H9 (cell line): ENCODE measurements around the gene TXNL4A. TPM values are rescaled to one million over a fixed set of nuclear protein-coding genes. Genes with fewer than 3 reads are reported as not detected.

ENCODE experiments used
- DNase-seq: peaks from one replicate; pipeline ENCODE4 v3.0.0-alpha.2; 2017
- H2AFZ ChIP-seq: one replicate; pipeline ENCODE4 v1.6.1; 2013; ENCODE audit warnings: mild to moderate bottlenecking, low read length, control low read depth, moderate library complexity
- H2AK5ac ChIP-seq: 2 replicates; pipeline ENCODE4 v1.6.1; 2013; ENCODE audit warnings: low read length, control low read depth, mixed read lengths; ENCODE audit not compliant: insufficient read length
- H2BK120ac ChIP-seq: one replicate; pipeline ENCODE4 v1.6.1; 2013; ENCODE audit warnings: low read depth, mild to moderate bottlenecking, low read length, control low read depth, inconsistent platforms; ENCODE audit not compliant: poor library complexity, severe bottlenecking
- H2BK12ac ChIP-seq: 2 replicates; pipeline ENCODE4 v1.6.1; 2013; ENCODE audit warnings: low read length, control low read depth, mixed read lengths, low read depth; ENCODE audit not compliant: insufficient read length
- H2BK15ac ChIP-seq: 2 replicates; pipeline ENCODE4 v1.6.1; 2013; ENCODE audit warnings: low read depth, low read length, control low read depth
- H2BK20ac ChIP-seq: one replicate; pipeline ENCODE4 v1.6.1; 2013; ENCODE audit warnings: low read depth, mild to moderate bottlenecking, low read length, control low read depth, inconsistent platforms; ENCODE audit not compliant: poor library complexity, severe bottlenecking
- H2BK5ac ChIP-seq: 2 replicates; pipeline ENCODE4 v1.6.1; 2013; ENCODE audit warnings: low read length, control low read depth, mixed read lengths; ENCODE audit not compliant: insufficient read length
- H3K14ac ChIP-seq: 2 replicates; pipeline ENCODE4 v1.6.1; 2013; ENCODE audit warnings: low read length, control low read depth; ENCODE audit not compliant: insufficient read depth
- H3K18ac ChIP-seq: 2 replicates; pipeline ENCODE4 v1.6.1; 2013; ENCODE audit warnings: low read depth, mild to moderate bottlenecking, mixed read lengths, low read length, control low read depth; ENCODE audit not compliant: insufficient read length
- H3K23ac ChIP-seq: 2 replicates; pipeline ENCODE4 v1.6.1; 2013; ENCODE audit warnings: low read length, control low read depth, mixed read lengths, low read depth; ENCODE audit not compliant: insufficient read length
- H3K23me2 ChIP-seq: 2 replicates; pipeline ENCODE4 v1.6.1; 2013; ENCODE audit warnings: low read depth, mild to moderate bottlenecking, mixed read lengths, low read length, control low read depth; ENCODE audit not compliant: insufficient read length, poor library complexity, severe bottlenecking
- H3K27ac ChIP-seq: 2 replicates; pipeline ENCODE4 v1.5.1; 2013; ENCODE audit warnings: low read length, control low read depth, mixed read lengths, low read depth; ENCODE audit not compliant: insufficient read length
- H3K27me3 ChIP-seq: 2 replicates; pipeline ENCODE4 v1.6.1; 2013; ENCODE audit warnings: low read length, control low read depth, inconsistent platforms; ENCODE audit not compliant: insufficient read depth
- H3K4ac ChIP-seq: 2 replicates; pipeline ENCODE4 v1.6.1; 2013; ENCODE audit warnings: low read depth, mild to moderate bottlenecking, control low read depth, inconsistent platforms, low read length, moderate library complexity
- H3K4me1 ChIP-seq: 2 replicates; pipeline ENCODE4 v1.6.1; 2013; ENCODE audit warnings: low read length, control low read depth, inconsistent platforms; ENCODE audit not compliant: insufficient read depth
- H3K4me2 ChIP-seq: 2 replicates; pipeline ENCODE4 v1.6.1; 2013; ENCODE audit warnings: low read length, control low read depth, mixed read lengths; ENCODE audit not compliant: insufficient read length, insufficient read depth
- H3K56ac ChIP-seq: 2 replicates; pipeline ENCODE4 v1.6.1; 2013; ENCODE audit warnings: low read depth, mild to moderate bottlenecking, mixed read lengths, low read length, control low read depth; ENCODE audit not compliant: insufficient read length
- H3K79me1 ChIP-seq: 2 replicates; pipeline ENCODE4 v1.6.1; 2013; ENCODE audit warnings: low read depth, mild to moderate bottlenecking, moderate library complexity, low read length, control low read depth, inconsistent platforms; ENCODE audit not compliant: insufficient read depth, poor library complexity, severe bottlenecking
- H3K79me2 ChIP-seq: 2 replicates; pipeline ENCODE4 v1.6.1; 2013; ENCODE audit warnings: low read length, control low read depth, inconsistent platforms; ENCODE audit not compliant: insufficient read depth
- H3K9ac ChIP-seq: 2 replicates; pipeline ENCODE4 v1.6.1; 2013; ENCODE audit warnings: low read length, control low read depth, mixed read lengths; ENCODE audit not compliant: insufficient read length; ENCODE audit errors: extremely low read depth
- H3K9me3 ChIP-seq: one replicate; pipeline ENCODE4 v1.6.1; 2013; ENCODE audit warnings: low read depth, low read length, inconsistent platforms; ENCODE audit not compliant: control insufficient read depth
- H3T11ph ChIP-seq: one replicate; pipeline ENCODE4 v1.6.1; 2013; ENCODE audit warnings: mild to moderate bottlenecking, low read length, control low read depth, inconsistent platforms
- H4K20me1 ChIP-seq: one replicate; pipeline ENCODE4 v1.6.1; 2013; ENCODE audit not compliant: control insufficient read depth, insufficient read length, insufficient read depth
- H4K5ac ChIP-seq: 2 replicates; pipeline ENCODE4 v1.6.1; 2013; ENCODE audit warnings: low read depth, mild to moderate bottlenecking, mixed read lengths, low read length, control low read depth; ENCODE audit not compliant: insufficient read length
- H4K8ac ChIP-seq: replicated peaks from 2 replicates; pipeline ENCODE4 v1.6.1; 2013; ENCODE audit warnings: low read length, control low read depth, mixed read lengths, low read depth; ENCODE audit not compliant: insufficient read length
- H4K91ac ChIP-seq: 2 replicates; pipeline ENCODE4 v1.6.1; 2013; ENCODE audit warnings: low read depth, mild to moderate bottlenecking, moderate library complexity, mixed read lengths, low read length, control low read depth; ENCODE audit not compliant: insufficient read length
- H3K27ac Mint-ChIP-seq, 3 experiments: 2 replicates in 2 of 3; 3 replicates in 1 of 3; pipeline ENCODE4 v1.8.0; 2020 to 2021; ENCODE audit warnings: mixed read lengths in 3 of 3, mild to moderate bottlenecking in 1 of 3, moderate library complexity in 1 of 3
- H3K27me3 Mint-ChIP-seq: 2 replicates; pipeline ENCODE4 v1.8.0; 2021; ENCODE audit warnings: low read depth, mild to moderate bottlenecking, moderate library complexity, mixed read lengths
- H3K36me3 Mint-ChIP-seq, 3 experiments: 2 replicates in 2 of 3; 3 replicates in 1 of 3; pipeline ENCODE4 v1.8.0; 2020 to 2021; ENCODE audit warnings: low read depth in 3 of 3, mixed read lengths in 3 of 3; ENCODE audit not compliant: insufficient read depth in 1 of 3
- H3K4me1 Mint-ChIP-seq, 2 experiments: 2 replicates each; pipeline ENCODE4 v1.8.0; 2020; ENCODE audit warnings: mixed read lengths in 2 of 2
- H3K4me3 Mint-ChIP-seq, 2 experiments: 2 replicates in 1 of 2; 3 replicates in 1 of 2; pipeline ENCODE4 v1.8.0; 2020 to 2021; ENCODE audit warnings: mild to moderate bottlenecking in 2 of 2, mixed read lengths in 2 of 2, moderate library complexity in 1 of 2
- H3K9me3 Mint-ChIP-seq, 2 experiments: 2 replicates in 1 of 2; 3 replicates in 1 of 2; pipeline ENCODE4 v1.8.0; 2020; ENCODE audit warnings: mild to moderate bottlenecking in 2 of 2, mixed read lengths in 2 of 2, moderate library complexity in 1 of 2
- WGBS: extraction: QIAGEN DNeasy Blood & Tissue Kit; methylation state at CpG from one replicate; pipeline ENCODE4 v1.1.7; 2013; ENCODE audit warnings: missing lambda C conversion rate, low lambda C conversion rate, mixed read lengths; ENCODE audit not compliant: insufficient read length; ENCODE audit errors: extremely low coverage; 5-methylcytosine and 5-hydroxymethylcytosine counted together
- total RNA-seq: library from RNA; stranded (reverse); gene quantifications from 2 replicates; pipeline ENCODE4 v1.2.1, GENCODE V29; 2021
- TF ChIP-seq, protein P1 (sequence below): fragments of 200-600 bp; sonication (generic); conservative IDR thresholded peaks from 3 replicates; pipeline ENCODE4 v1.8.0; 2021; ENCODE audit warnings: antibody characterized with exemption, mild to moderate bottlenecking

Gene TXNL4A
- total RNA-seq, 1 experiment from 2014 or later: 163 TPM

DNA sequence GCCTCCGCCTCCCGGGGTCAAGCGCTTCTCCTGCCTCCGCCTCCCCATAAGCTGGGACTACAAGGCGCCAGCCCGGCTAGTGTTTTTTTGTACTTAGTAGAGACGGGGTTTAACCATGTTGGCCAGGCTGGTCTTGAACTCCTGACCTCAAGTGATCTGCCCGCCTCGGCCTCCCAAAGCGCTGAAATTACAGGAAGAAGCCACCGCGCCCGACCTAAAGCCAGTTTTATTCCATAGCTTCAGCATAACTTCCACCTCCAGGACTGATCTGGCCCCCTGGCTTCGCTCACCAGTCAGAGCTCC is 783 bp upstream of the TXNL4A start:
- WGBS: no CpG with 5 or more reads among the region's 14 CpGs
- H3K4me1 ChIP-seq: peaks cover 6% of the 10 kb centered on the region; the same call in 1 of the 2 replicates
- no peak overlapping the region for H2BK20ac ChIP-seq
- peak overlapping the region; percentile 15 for H3K18ac ChIP-seq
- Mint-ChIP-seq H3K4me3 (peak overlapping the region; percentile 82 to 90), H3K36me3 (peaks cover 16 to 27% (median 22%) of the 10 kb centered on the region in 3 experiments; a peak in 6 of 7 replicates), H3K4me1 (peaks cover 35% of the 10 kb centered on the region in 2 experiments), H3K27me3 (no peaks in the 10 kb centered on the region), H3K27ac (peak overlapping the region in 2 of 3 experiments; percentile 62 to 77; a peak in 3 of 7 replicates), H3K9me3 (no peaks in the 10 kb centered on the region)
- no peak overlapping the region for H2AFZ ChIP-seq
- H3K56ac ChIP-seq: no peak overlapping the region
- H4K8ac ChIP-seq: no peak overlapping the region
- TF ChIP-seq, protein P1, sequence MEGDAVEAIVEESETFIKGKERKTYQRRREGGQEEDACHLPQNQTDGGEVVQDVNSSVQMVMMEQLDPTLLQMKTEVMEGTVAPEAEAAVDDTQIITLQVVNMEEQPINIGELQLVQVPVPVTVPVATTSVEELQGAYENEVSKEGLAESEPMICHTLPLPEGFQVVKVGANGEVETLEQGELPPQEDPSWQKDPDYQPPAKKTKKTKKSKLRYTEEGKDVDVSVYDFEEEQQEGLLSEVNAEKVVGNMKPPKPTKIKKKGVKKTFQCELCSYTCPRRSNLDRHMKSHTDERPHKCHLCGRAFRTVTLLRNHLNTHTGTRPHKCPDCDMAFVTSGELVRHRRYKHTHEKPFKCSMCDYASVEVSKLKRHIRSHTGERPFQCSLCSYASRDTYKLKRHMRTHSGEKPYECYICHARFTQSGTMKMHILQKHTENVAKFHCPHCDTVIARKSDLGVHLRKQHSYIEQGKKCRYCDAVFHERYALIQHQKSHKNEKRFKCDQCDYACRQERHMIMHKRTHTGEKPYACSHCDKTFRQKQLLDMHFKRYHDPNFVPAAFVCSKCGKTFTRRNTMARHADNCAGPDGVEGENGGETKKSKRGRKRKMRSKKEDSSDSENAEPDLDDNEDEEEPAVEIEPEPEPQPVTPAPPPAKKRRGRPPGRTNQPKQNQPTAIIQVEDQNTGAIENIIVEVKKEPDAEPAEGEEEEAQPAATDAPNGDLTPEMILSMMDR: no peak
- H4K91ac ChIP-seq: no peak overlapping the region
- peak overlapping the region; percentile 77 for H3K4me2 ChIP-seq
- no peak overlapping the region for H2BK15ac ChIP-seq
- H3K14ac ChIP-seq: no peak overlapping the region; the same call in 1 of the 2 replicates
- H3K9ac ChIP-seq: peak overlapping the region; percentile 71
- no peak overlapping the region for H2BK5ac ChIP-seq
- no peak overlapping the region for H2AK5ac ChIP-seq
- H3K79me2 ChIP-seq: peaks cover 31% of the 10 kb centered on the region; the same call in 1 of the 2 replicates
- H3K27ac ChIP-seq: no peak overlapping the region
- H3K27me3 ChIP-seq: no peaks in the 10 kb centered on the region
- H3K79me1 ChIP-seq: peaks cover 3% of the 10 kb centered on the region
- no peaks in the 10 kb centered on the region for H4K20me1 ChIP-seq
- H2BK120ac ChIP-seq: no peak overlapping the region
- no peaks in the 10 kb centered on the region for H3K9me3 ChIP-seq
- DNase-seq: no peak
- peaks cover 8% of the 10 kb centered on the region for H3K23me2 ChIP-seq
- H3K4ac ChIP-seq: no peak overlapping the region
- no peak overlapping the region for H2BK12ac ChIP-seq
- H3K23ac ChIP-seq: no peak overlapping the region
- H4K5ac ChIP-seq: no peak overlapping the region
- no peak overlapping the region for H3T11ph ChIP-seq
